B cell (primary cell): ENCODE results near the gene ING3.

Source experiments
- CTCF ChIP-seq: fragments of 200-600 bp; IDR thresholded peaks from one replicate; pipeline ENCODE4 v1.8.0; 2022; ENCODE audit warnings: antibody characterized with exemption, mild to moderate bottlenecking
- EZH2 ChIP-seq: IDR thresholded peaks from 2 replicates; pipeline ENCODE4 v1.6.1; 2012; ENCODE audit warnings: borderline replicate concordance, low read depth, mild to moderate bottlenecking, moderate library complexity, low read length; ENCODE audit not compliant: insufficient read depth, poor library complexity, severe bottlenecking

GRCh38 chr7:120960714-120961113 is 10.1 kb downstream of the ING3 start:
- no peak for TF ChIP-seq EZH2
- TF ChIP-seq CTCF, result no peak
